ENCODE results near the gene UBE2D2.

UBE2D2 gene

GRCh38 chr5:139646111-139646510, 85.0 kb downstream of the UBE2D2 start:
- H3K9ac ChIP-seq (ENCODE audit: low read depth, low read length) = no peak overlapping the region
- H3K4me3 ChIP-seq (ENCODE audit: low read length) = no peak overlapping the region
- peaks cover 14% of the 10 kb centered on the region for H3K4me1 ChIP-seq (ENCODE audit: control insufficient read depth, insufficient read depth, low read length)
- no peak overlapping the region for H3K4me2 ChIP-seq (ENCODE audit: low read length)
- H3K36me3 ChIP-seq (ENCODE audit: insufficient read depth, low read length) = peaks cover 3% of the 10 kb centered on the region
- no peaks in the 10 kb centered on the region for H3K9me3 ChIP-seq (replicated peaks; ENCODE audit: low read length)
- H3K27me3 ChIP-seq (ENCODE audit: control insufficient read depth, insufficient read depth, low read length) = no peaks in the 10 kb centered on the region

GRCh38 chr5:139646912-139647505, 85.9 kb downstream of the UBE2D2 start:
- Histone ChIP-seq H3K36me3 (ENCODE audit: insufficient read depth, low read length) (peaks cover 3% of the 10 kb centered on the region), H3K4me3 (ENCODE audit: low read length) (peak overlapping the region; percentile 92), H3K4me1 (ENCODE audit: control insufficient read depth, insufficient read depth, low read length) (peaks cover 21% of the 10 kb centered on the region), H3K9ac (ENCODE audit: low read depth, low read length) (no peak overlapping the region), H3K27me3 (ENCODE audit: control insufficient read depth, insufficient read depth, low read length) (no peaks in the 10 kb centered on the region), H3K4me2 (ENCODE audit: low read length) (peak overlapping the region; percentile 87), H3K9me3 (replicated peaks; ENCODE audit: low read length) (no peaks in the 10 kb centered on the region)

GRCh38 chr5:139647506-139648204, 86.5 kb downstream of the UBE2D2 start:
- Histone ChIP-seq H3K9ac (ENCODE audit: low read depth, low read length) (peak overlapping the region; percentile 76), H3K36me3 (ENCODE audit: insufficient read depth, low read length) (peaks cover 3% of the 10 kb centered on the region), H3K4me2 (ENCODE audit: low read length) (peak overlapping the region; percentile 87), H3K4me3 (ENCODE audit: low read length) (peak overlapping the region; percentile 92), H3K27me3 (ENCODE audit: control insufficient read depth, insufficient read depth, low read length) (no peaks in the 10 kb centered on the region), H3K4me1 (ENCODE audit: control insufficient read depth, insufficient read depth, low read length) (peaks cover 27% of the 10 kb centered on the region), H3K9me3 (replicated peaks; ENCODE audit: low read length) (no peaks in the 10 kb centered on the region)

GRCh38 chr5:139648205-139649081, 87.3 kb downstream of the UBE2D2 start, which contains the start of gene CXXC5:
TSS of gene CXXC5 (plus strand) at chr5:139648349. CDS start at chr5:139680524, 32,175 bp downstream.
- H3K36me3 ChIP-seq (ENCODE audit: insufficient read depth, low read length) = peaks cover 3% of the 10 kb centered on the region
- H3K4me3 ChIP-seq (ENCODE audit: low read length) = peak within 1 kb of the TSS; percentile 92
- peaks cover 35% of the 10 kb centered on the region for H3K4me1 ChIP-seq (ENCODE audit: control insufficient read depth, insufficient read depth, low read length)
- peak within 1 kb of the TSS; percentile 92 for H3K4me2 ChIP-seq (ENCODE audit: low read length)
- H3K27me3 ChIP-seq (ENCODE audit: control insufficient read depth, insufficient read depth, low read length) = no peaks in the 10 kb centered on the region
- H3K9me3 ChIP-seq (replicated peaks; ENCODE audit: low read length) = no peaks in the 10 kb centered on the region
- H3K9ac ChIP-seq (ENCODE audit: low read depth, low read length) = peak within 1 kb of the TSS; percentile 80

- Histone ChIP-seq H3K4me1 (ENCODE audit: control insufficient read depth, insufficient read depth, low read length) (peaks cover 44% of the 10 kb centered on the region), H3K4me2 (ENCODE audit: low read length) (peak overlapping the region; percentile 92), H3K9ac (ENCODE audit: low read depth, low read length) (peak overlapping the region; percentile 80), H3K4me3 (ENCODE audit: low read length) (peak overlapping the region; percentile 92), H3K27me3 (ENCODE audit: control insufficient read depth, insufficient read depth, low read length) (no peaks in the 10 kb centered on the region), H3K36me3 (ENCODE audit: insufficient read depth, low read length) (peaks cover 5% of the 10 kb centered on the region), H3K9me3 (replicated peaks; ENCODE audit: low read length) (no peaks in the 10 kb centered on the region)
These were observed 88.2 kb downstream of the UBE2D2 start for GRCh38 chr5:139649082-139649991.

GRCh38 chr5:139650031-139650688, 89.0 kb downstream of the UBE2D2 start:
- H3K4me3 ChIP-seq (ENCODE audit: low read length) = peak overlapping the region; percentile 92
- H3K4me2 ChIP-seq (ENCODE audit: low read length) = peak overlapping the region; percentile 92
- H3K9ac ChIP-seq (ENCODE audit: low read depth, low read length) = peak overlapping the region; percentile 80
- no peaks in the 10 kb centered on the region for H3K27me3 ChIP-seq (ENCODE audit: control insufficient read depth, insufficient read depth, low read length)
- H3K9me3 ChIP-seq (replicated peaks; ENCODE audit: low read length) = no peaks in the 10 kb centered on the region
- peaks cover 8% of the 10 kb centered on the region for H3K36me3 ChIP-seq (ENCODE audit: insufficient read depth, low read length)
- peaks cover 52% of the 10 kb centered on the region for H3K4me1 ChIP-seq (ENCODE audit: control insufficient read depth, insufficient read depth, low read length)

- H3K9ac ChIP-seq (ENCODE audit: low read depth, low read length) = peak overlapping the region; percentile 80
- H3K27me3 ChIP-seq (ENCODE audit: control insufficient read depth, insufficient read depth, low read length) = no peaks in the 10 kb centered on the region
- H3K4me3 ChIP-seq (ENCODE audit: low read length) = peak overlapping the region; percentile 92
These were observed 89.5 kb downstream of the UBE2D2 start for GRCh38 chr5:139650689-139651042.

GRCh38 chr5:139651043-139651834, 90.1 kb downstream of the UBE2D2 start:
- H3K4me3 ChIP-seq (ENCODE audit: low read length) = peak overlapping the region; percentile 92
- peaks cover 8% of the 10 kb centered on the region for H3K36me3 ChIP-seq (ENCODE audit: insufficient read depth, low read length)
- no peaks in the 10 kb centered on the region for H3K27me3 ChIP-seq (ENCODE audit: control insufficient read depth, insufficient read depth, low read length)
- H3K9me3 ChIP-seq (replicated peaks; ENCODE audit: low read length) = no peaks in the 10 kb centered on the region
- peaks cover 63% of the 10 kb centered on the region for H3K4me1 ChIP-seq (ENCODE audit: control insufficient read depth, insufficient read depth, low read length)
- peak overlapping the region; percentile 80 for H3K9ac ChIP-seq (ENCODE audit: low read depth, low read length)
- H3K4me2 ChIP-seq (ENCODE audit: low read length) = peak overlapping the region; percentile 92

More at GRCh38 chr5:139650689-139651042, 89.5 kb downstream of the UBE2D2 start:
- no peaks in the 10 kb centered on the region for H3K9me3 ChIP-seq (replicated peaks; ENCODE audit: low read length)
- peaks cover 8% of the 10 kb centered on the region for H3K36me3 ChIP-seq (ENCODE audit: insufficient read depth, low read length)
- H3K4me2 ChIP-seq (ENCODE audit: low read length) = peak overlapping the region; percentile 92
- H3K4me1 ChIP-seq (ENCODE audit: control insufficient read depth, insufficient read depth, low read length) = peaks cover 57% of the 10 kb centered on the region

GRCh38 chr5:139651853-139652787, 91.0 kb downstream of the UBE2D2 start:
- Histone ChIP-seq H3K9me3 (replicated peaks; ENCODE audit: low read length) (no peaks in the 10 kb centered on the region), H3K9ac (ENCODE audit: low read depth, low read length) (peak overlapping the region; percentile 80), H3K36me3 (ENCODE audit: insufficient read depth, low read length) (peaks cover 9% of the 10 kb centered on the region), H3K4me1 (ENCODE audit: control insufficient read depth, insufficient read depth, low read length) (peaks cover 66% of the 10 kb centered on the region), H3K4me2 (ENCODE audit: low read length) (peak overlapping the region; percentile 92), H3K27me3 (ENCODE audit: control insufficient read depth, insufficient read depth, low read length) (no peaks in the 10 kb centered on the region), H3K4me3 (ENCODE audit: low read length) (peak overlapping the region; percentile 92)
